Aorta (tissue), 5 donors: ENCODE results near the gene CLDN10. TPM values are rescaled to one million over a fixed set of nuclear protein-coding genes. Genes with fewer than 3 reads are reported as not detected.
A peak's percentile ranks its signal among the peaks of the same experiment; 100 is the strongest.

ENCODE experiments used
- ATAC-seq: fragments of 200-7000 bp; cut with Tn5 transposase; one replicate; pipeline ENCODE4 v1.9.1; 2022; ENCODE audit warnings: moderate library complexity; ENCODE audit not compliant: low FRiP score
- DNase-seq, 2 donors: peaks; one replicate each; pipeline ENCODE4 v3.0.0-alpha.2; 2020
- H3K27ac ChIP-seq, 2 donors: one replicate each; pipeline ENCODE4 v1.5.1; 2013; ENCODE audit warnings: low read length in 2 of 2, mild to moderate bottlenecking in 2 of 2, moderate library complexity in 2 of 2, control low read depth in 1 of 2, inconsistent platforms in 1 of 2, low read depth in 1 of 2
- H3K27me3 ChIP-seq, 2 donors: one replicate each; pipeline ENCODE4 v1.6.1; 2013; ENCODE audit warnings: control low read depth in 1 of 2, low read length in 1 of 2, mild to moderate bottlenecking in 1 of 2, moderate library complexity in 1 of 2; ENCODE audit not compliant: insufficient read depth in 2 of 2, control insufficient read depth in 1 of 2
- H3K36me3 ChIP-seq, 2 donors: one replicate each; pipeline ENCODE4 v1.6.1; 2013; ENCODE audit warnings: control low read depth in 1 of 2, low read length in 1 of 2, mild to moderate bottlenecking in 1 of 2; ENCODE audit not compliant: insufficient read depth in 2 of 2, control insufficient read depth in 1 of 2
- H3K4me1 ChIP-seq, 2 donors: one replicate each; pipeline ENCODE4 v1.6.1; 2013; ENCODE audit warnings: low read length in 2 of 2, control low read depth in 1 of 2, mild to moderate bottlenecking in 1 of 2, moderate library complexity in 1 of 2; ENCODE audit not compliant: insufficient read depth in 2 of 2, control insufficient read depth in 1 of 2
- H3K4me3 ChIP-seq, 2 donors: one replicate each; pipeline ENCODE4 v1.5.1; 2013; ENCODE audit warnings: low read length in 2 of 2, control low read depth in 1 of 2, mild to moderate bottlenecking in 1 of 2
- H3K9me3 ChIP-seq: one replicate; pipeline ENCODE4 v1.6.1; 2013; ENCODE audit warnings: mild to moderate bottlenecking, low read length; ENCODE audit not compliant: control insufficient read depth
- WGBS, 2 donors: extraction: QIAGEN DNeasy Blood & Tissue Kit; methylation state at CpG; one replicate each; pipeline ENCODE4 v1.1.7; 2013; 5-methylcytosine and 5-hydroxymethylcytosine counted together
- intact Hi-C, 2 donors: fragments of 100-400 bp; cut with DNase I; formaldehyde crosslinking; loops; one replicate each; pipeline versions ENCODE4 v1.14.2 to v1.15.0; 2022
- polyA plus RNA-seq, 2 donors: library from polyadenylated mRNA; stranded (reverse); fragments of 200-250 nt; gene quantifications; one replicate each; pipeline ENCODE4 v1.2.3, GENCODE V29; 2013
- total RNA-seq, 2 donors: library from RNA; stranded (reverse); fragmentation: NEBNext Ultra II Directional; extraction: Animal tissue kit (Norgen Biotek cat#: 25700); gene quantifications; one replicate each; pipeline ENCODE4 v1.2.1, GENCODE V29; 2021
- donor health status: healthy with polysubstance abuse.
- donor health status: Bipolar disorder and iron deficiency.
- donor health status: DM: no; HTN: no; CAD: no.
- donor health status: DM: no; HTN: no; CAD: no.
- donor health status: DM: yes; HTN: yes; CAD: no.

CLDN10 gene
- total and polyA plus RNA-seq, 4 donors: 0.56 to 0.66 (median 0.63) TPM; not detected in 1

DNA sequence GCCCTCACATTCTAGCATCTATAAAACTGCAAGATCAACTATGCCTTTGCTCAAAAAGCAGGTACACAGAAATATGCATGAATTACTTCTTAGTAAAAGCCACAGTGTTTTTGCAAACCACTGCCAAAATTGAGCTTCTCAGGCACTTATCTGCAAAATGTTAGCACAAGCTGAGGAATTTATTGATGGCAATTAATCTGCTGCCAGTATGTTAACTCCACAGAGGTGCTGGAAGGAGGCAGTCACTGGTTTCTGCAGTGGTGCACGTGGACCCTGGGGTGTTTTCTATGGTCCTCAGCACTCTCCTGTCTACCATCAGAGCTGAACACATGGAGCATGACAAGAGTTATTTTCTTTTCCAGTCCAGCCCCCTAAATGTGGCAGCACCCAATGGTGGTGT, 44.2 kb downstream of the CLDN10 start:
- Histone ChIP-seq H3K36me3 (peaks cover 0 to 4% of the 10 kb centered on the region in 2 donors), H3K27me3 (no peaks in the 10 kb centered on the region), H3K27ac (no peak overlapping the region), H3K4me3 (no peak overlapping the region), H3K4me1 (no peaks in the 10 kb centered on the region), H3K9me3 (no peaks in the 10 kb centered on the region)
- ATAC-seq (no peak), DNase-seq (no peak)
- intact Hi-C loops: no loop called here
- 47 to 64% methylated on average over 1 of the region's 1 CpG for whole genome bisulfite sequencing, 2 donors

DNA sequence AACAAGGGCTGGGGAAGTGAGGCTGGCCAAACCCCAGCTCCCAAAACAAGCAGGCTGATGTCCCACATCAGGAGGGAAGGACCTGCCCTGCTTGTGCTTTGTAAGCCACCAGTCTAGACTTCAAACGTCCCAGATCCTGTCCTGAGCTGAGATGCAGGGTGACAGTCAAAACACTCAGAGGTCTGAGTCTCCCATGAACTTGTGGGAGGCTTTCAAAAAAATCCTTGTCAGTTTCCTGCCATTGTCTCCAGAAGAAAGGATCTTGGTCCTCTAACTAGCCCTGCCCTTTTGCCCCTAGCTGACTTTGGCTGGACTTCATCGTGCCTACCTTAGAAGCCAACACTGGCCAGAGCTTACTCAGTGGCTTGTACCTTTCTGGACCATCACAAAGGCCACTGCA, 48.7 kb downstream of the CLDN10 start:
- H3K36me3 ChIP-seq: peaks cover 0 to 4% of the 10 kb centered on the region in 2 donors
- H3K4me3 ChIP-seq: no peak overlapping the region
- DNase-seq (no peak), ATAC-seq (no peak)
- H3K9me3 ChIP-seq: no peaks in the 10 kb centered on the region
- WGBS, 2 donors: 67 to 79% methylated on average over 2 of the region's 2 CpGs
- intact Hi-C loops: no loop called here
- H3K27me3 ChIP-seq: no peaks in the 10 kb centered on the region
- H3K27ac ChIP-seq: no peak overlapping the region
- no peaks in the 10 kb centered on the region for H3K4me1 ChIP-seq

DNA sequence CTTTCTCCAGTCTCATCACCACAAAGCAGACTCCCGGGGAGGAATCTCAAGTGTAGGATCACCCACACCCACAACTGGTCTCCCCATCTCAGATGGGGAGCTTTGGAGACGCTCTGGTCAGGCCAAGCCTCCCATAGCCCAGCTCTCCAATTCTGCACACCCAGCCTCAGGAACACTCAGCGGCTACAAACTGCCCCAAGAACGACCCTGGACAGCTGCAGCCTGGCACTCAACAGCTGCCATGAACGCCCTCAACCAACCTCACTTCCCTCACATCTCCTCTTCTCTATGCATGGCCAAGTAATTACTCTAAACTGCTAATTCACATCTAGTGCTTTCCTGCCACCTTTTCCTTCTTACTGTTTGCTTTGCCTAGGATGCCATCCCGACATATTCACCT, 49.4 kb downstream of the CLDN10 start:
- Histone ChIP-seq H3K27me3 (no peaks in the 10 kb centered on the region), H3K9me3 (no peaks in the 10 kb centered on the region)
- 93 to 94% methylated on average over 6 of the region's 6 CpGs for WGBS, 2 donors

DNA sequence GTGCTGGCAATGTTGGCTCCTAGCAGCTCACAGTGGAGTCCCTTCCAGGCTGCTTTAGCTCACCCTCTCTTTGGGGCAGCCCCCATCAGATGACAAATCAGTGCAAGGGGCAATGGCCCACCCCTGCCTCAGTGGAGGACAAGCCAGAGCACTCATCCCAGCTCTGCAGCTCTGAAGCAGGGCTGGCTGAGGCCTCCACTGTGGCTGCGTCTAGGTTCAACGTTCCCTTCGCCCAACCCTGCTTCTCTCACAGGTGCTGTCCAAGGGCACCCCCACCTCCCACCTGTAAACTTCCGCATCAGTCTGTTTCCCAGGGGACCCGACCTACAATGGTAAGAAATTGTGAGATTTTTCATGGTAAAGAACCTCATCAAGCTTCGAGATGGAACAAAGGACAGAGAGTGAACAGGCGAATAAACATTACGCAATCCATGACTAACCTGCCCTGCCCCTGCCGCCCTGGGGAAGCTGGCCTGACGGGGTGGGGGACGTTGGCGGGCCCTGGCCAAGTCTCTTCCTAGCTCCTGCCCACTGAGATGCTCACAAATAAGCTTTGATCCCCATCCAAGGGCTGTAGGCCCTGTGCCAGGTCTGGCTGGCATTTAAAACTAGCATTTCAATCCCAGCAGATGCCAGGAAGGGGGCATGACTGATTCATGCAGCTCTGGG, 51.5 kb downstream of the CLDN10 start:
- intact Hi-C loops: no loop called here
- Histone ChIP-seq H3K36me3 (peaks cover 0 to 4% of the 10 kb centered on the region in 2 donors), H3K27ac (no peak overlapping the region), H3K4me1 (peaks cover 0 to 6% of the 10 kb centered on the region in 2 donors), H3K9me3 (no peaks in the 10 kb centered on the region), H3K27me3 (no peaks in the 10 kb centered on the region), H3K4me3 (no peak overlapping the region)
- ATAC-seq (peak; percentile 65), DNase-seq (no peak)
- 80 to 82% methylated on average over 12 of the region's 12 CpGs for WGBS, 2 donors

More for the DNA sequence above, 49.4 kb downstream of the CLDN10 start:
- no peak for DNase-seq
- Histone ChIP-seq H3K4me1 (no peaks in the 10 kb centered on the region), H3K36me3 (peaks cover 0 to 4% of the 10 kb centered on the region in 2 donors), H3K4me3 (no peak overlapping the region), H3K27ac (no peak overlapping the region)
- intact Hi-C loops: no loop called here
- ATAC-seq: no peak

DNA sequence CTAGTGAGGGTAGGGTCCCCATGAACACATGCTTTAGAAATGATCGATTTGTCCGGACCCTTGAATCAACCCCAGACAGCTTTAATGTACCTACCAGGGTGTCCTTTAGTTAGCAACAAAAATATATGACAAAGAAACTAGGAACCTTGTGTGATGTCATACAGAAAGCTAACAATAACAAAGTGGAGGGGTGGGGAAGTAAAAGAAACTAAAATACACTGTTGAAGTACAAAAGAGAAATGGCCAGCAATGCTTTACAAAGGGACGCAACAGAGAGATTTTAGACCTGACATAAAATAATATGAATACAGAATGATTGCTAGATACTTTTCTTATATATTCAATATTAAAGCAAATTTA, 52.0 kb downstream of the CLDN10 start:
- Histone ChIP-seq H3K27ac (no peak overlapping the region), H3K4me1 (peaks cover 0 to 6% of the 10 kb centered on the region in 2 donors), H3K36me3 (peaks cover 0 to 4% of the 10 kb centered on the region in 2 donors), H3K4me3 (no peak overlapping the region), H3K9me3 (no peaks in the 10 kb centered on the region), H3K27me3 (no peaks in the 10 kb centered on the region)
- 70 to 73% methylated on average over 3 of the region's 3 CpGs for WGBS, 2 donors
- intact Hi-C loops: no loop called here
- ATAC-seq (no peak), DNase-seq (no peak)

DNA sequence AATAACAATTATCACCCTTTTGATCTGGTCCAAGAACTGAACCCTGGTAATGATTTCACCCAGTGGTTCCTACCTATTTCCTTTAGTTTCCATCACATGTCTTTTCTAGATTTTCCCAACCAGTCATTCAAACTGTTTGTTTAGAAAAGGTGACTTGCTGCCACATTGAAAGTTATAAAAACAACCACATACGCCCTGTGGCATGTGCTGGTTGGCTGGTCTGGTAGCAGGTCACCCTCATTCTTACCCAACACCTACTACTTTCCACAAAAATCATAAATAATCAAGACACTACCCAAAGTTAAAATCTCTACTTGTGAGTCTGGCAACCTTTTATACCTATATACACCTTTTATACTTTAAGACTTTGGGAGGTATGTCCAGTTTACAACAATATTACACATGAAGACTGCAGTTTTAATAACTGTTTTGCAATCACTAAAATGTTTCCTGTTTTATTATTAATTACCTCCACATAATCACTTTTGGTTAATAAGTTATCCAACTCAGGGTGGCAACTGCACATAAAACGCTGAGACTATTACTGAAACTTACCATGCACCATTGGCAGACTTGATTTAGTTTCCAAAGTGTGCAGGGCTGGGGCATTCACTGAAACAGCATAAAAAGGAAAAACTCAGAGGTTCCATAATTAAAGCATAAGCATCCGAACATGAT, 53.1 kb downstream of the CLDN10 start:
- Histone ChIP-seq H3K9me3 (no peaks in the 10 kb centered on the region), H3K36me3 (no peaks in the 10 kb centered on the region), H3K4me1 (peaks cover 0 to 6% of the 10 kb centered on the region in 2 donors), H3K4me3 (no peak overlapping the region), H3K27me3 (no peaks in the 10 kb centered on the region), H3K27ac (no peak overlapping the region)
- ATAC-seq (no peak), DNase-seq (no peak)
- WGBS, 2 donors: 78 to 83% methylated on average over 3 of the region's 3 CpGs
- intact Hi-C loops: no loop called here

DNA sequence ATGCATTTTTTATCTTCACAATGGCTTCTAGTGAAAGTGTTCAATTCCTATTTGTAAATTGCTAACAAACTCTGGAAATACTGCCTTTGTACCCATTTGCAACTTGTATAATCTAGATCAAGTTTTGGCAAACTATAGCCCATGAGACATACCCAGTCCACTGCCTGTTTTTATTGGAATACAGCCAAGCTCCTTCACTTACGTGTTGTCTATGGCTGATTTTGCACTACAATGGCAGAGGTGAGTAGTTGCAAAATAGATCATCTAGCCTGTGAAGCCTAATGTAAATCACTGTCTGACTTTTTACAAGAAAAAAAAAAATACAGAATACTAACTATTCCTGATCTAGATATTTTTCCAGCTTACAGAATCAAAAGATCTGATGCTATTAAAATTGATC, 54.8 kb downstream of the CLDN10 start:
- DNase-seq (no peak), ATAC-seq (no peak)
- H3K27ac ChIP-seq: no peak overlapping the region
- H3K9me3 ChIP-seq: no peaks in the 10 kb centered on the region
- H3K4me3 ChIP-seq: no peak overlapping the region
- no peaks in the 10 kb centered on the region for H3K27me3 ChIP-seq
- no peaks in the 10 kb centered on the region for H3K36me3 ChIP-seq
- H3K4me1 ChIP-seq: peaks cover 0 to 6% of the 10 kb centered on the region in 2 donors
- intact Hi-C loops: no loop called here
- 0 to 3% methylated on average over 1 of the region's 1 CpG for WGBS, 2 donors

DNA sequence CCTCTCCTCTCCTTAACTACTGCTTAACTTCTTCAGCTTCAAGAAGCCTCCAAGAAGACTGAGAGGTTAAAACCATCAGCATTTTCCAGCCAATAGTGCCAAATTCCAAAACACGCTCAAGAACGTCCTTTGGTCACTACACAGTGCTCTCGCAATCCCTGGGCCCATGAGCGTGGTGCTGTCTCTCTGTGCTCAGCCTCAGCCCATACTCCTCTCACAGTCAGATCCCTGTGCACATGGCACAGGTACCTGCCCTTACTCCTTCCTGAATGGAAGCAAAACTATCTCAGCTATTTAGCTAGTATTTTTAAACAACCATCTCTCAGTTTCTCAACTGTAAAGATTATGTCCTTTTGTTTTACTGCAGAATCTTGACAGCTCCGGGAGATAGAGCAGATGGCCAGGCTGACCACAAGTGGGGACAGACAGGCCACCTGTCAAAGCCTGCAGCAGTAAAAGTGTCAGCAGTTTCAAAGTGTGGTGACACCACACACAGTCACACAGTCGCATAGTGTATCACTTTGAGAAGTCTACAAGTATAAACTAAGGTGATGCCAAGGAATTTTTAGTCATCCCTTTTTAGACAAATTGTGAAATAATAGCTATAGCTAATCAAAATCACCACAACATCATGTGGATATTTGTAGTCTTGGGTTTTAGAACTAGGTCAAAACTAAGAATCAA, 56.3 kb downstream of the CLDN10 start:
- Histone ChIP-seq H3K36me3 (no peaks in the 10 kb centered on the region), H3K4me1 (peaks cover 0 to 6% of the 10 kb centered on the region in 2 donors), H3K27me3 (no peaks in the 10 kb centered on the region), H3K4me3 (no peak overlapping the region), H3K9me3 (no peaks in the 10 kb centered on the region), H3K27ac (peak overlapping the region in 1 of 2 donors; percentile 33)
- DNase-seq: no peak
- WGBS, 2 donors: 30 to 37% methylated on average over 6 of the region's 6 CpGs
- ATAC-seq: no peak
- intact Hi-C loops: no loop called here
